ENCODE measurements around the gene TCP1.
A peak's percentile ranks its signal among the peaks of the same experiment; 100 is the strongest.

TCP1 gene

DNA sequence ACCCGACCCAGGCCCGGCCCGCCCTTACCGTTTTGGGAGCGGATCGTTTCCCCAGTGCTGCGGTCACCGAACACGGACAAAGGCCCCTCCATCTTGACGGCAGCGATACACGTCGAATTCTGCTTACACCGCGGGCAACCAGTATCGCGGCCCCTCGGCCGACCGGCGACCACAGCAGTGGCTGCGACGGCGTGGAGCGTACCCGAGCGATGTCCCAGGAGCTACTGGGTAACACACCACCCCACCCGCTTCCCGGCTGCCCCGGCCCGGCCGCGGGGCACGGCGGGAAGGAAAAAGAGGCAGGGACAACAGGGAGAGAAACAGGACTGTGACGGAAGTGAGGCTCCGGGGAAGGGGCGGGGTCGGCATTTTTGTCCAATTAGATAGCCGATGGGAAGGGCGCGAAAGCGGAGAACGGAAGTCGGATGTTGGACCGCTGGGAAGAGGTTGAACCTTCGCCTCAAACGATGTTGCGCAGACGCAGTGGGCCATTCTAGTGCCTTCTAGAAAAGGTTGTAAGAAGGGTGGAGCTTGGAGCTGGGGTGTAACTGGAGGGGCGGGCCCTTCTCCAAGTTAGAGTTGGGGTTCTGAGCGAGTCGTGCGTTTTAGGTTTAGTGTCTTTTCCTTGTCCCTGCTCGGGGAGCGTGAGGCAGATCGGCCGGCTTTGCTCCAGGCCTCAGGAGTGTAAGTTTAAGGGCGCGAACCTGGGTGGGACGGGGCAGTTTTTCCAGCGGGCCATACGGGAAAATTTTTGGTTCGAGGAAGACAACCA is at the start of gene TCP1:
TCP1 (minus strand) TSS at position 226 of the 772 bp plus-strand sequence; CDS start at position 92, 134 bp downstream.
- Histone ChIP-seq H3K9me3 (ENCODE audit: control insufficient read depth, insufficient read depth, low read length) (no peaks in the 10 kb centered on the region), H3K27ac (ENCODE audit: low read length) (no peak within 1 kb of the TSS), H3K4me3 (ENCODE audit: low read length) (peak within 1 kb of the TSS; percentile 100), H3K4me1 (ENCODE audit: control insufficient read depth, insufficient read depth, low read length) (no peaks in the 10 kb centered on the region), H3K27me3 (ENCODE audit: control insufficient read depth, insufficient read depth, low read length) (no peaks in the 10 kb centered on the region), H3K36me3 (ENCODE audit: control insufficient read depth, insufficient read depth, low read length) (peaks cover 10% of the 10 kb centered on the region)
- peak; percentile 98 for DNase-seq (ENCODE audit: low read depth, low spot score)
- WGBS (ENCODE audit: insufficient coverage, insufficient read length), result no CpG with 5 or more reads among the region's 64 CpGs

GRCh38 chr6:159838020-159838744 is 48.8 kb upstream of the TCP1 start:
- DNase-seq (ENCODE audit: low read depth, low spot score), result no peak
- no CpG with 5 or more reads among the region's 7 CpGs for WGBS (ENCODE audit: insufficient coverage, insufficient read length)

DNA sequence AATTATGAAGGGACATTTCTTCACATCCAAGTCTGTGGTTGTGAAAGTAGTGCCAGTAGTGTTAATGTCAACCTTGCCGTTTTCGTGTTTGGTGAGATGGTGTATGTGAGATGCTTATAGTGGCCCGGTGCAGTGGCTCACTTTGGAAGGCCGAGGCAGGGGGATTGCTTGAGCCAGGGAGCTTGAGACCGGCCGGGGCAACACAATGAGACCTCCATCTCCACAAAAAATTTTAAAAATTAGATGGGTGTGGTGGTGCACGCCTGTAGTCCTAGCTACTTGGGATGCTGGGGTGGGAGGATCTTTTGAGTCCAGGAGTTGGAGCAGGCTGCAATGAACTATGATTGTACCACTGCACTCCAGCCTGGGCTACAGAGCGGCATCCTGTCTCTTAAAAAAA is 48.1 kb upstream of the TCP1 start:
- no CpG with 5 or more reads among the region's 8 CpGs for WGBS (ENCODE audit: insufficient coverage, insufficient read length)
- no peak for DNase-seq (ENCODE audit: low read depth, low spot score)
- H3K27me3 ChIP-seq (ENCODE audit: control insufficient read depth, insufficient read depth, low read length), result no peaks in the 10 kb centered on the region
- no peaks in the 10 kb centered on the region for H3K9me3 ChIP-seq (ENCODE audit: control insufficient read depth, insufficient read depth, low read length)
- H3K4me3 ChIP-seq (ENCODE audit: low read length), result no peak overlapping the region
- no peaks in the 10 kb centered on the region for H3K36me3 ChIP-seq (ENCODE audit: control insufficient read depth, insufficient read depth, low read length)
- H3K27ac ChIP-seq (ENCODE audit: low read length), result no peak overlapping the region
- peaks cover 3% of the 10 kb centered on the region; the same call in 1 of the 2 replicates for H3K4me1 ChIP-seq (ENCODE audit: control insufficient read depth, insufficient read depth, low read length)

More at GRCh38 chr6:159838020-159838744, 48.8 kb upstream of the TCP1 start:
- Histone ChIP-seq H3K36me3 (ENCODE audit: control insufficient read depth, insufficient read depth, low read length) (no peaks in the 10 kb centered on the region), H3K4me3 (ENCODE audit: low read length) (no peak overlapping the region), H3K27ac (ENCODE audit: low read length) (no peak overlapping the region), H3K4me1 (ENCODE audit: control insufficient read depth, insufficient read depth, low read length) (peaks cover 3% of the 10 kb centered on the region; the same call in 1 of the 2 replicates), H3K9me3 (ENCODE audit: control insufficient read depth, insufficient read depth, low read length) (no peaks in the 10 kb centered on the region), H3K27me3 (ENCODE audit: control insufficient read depth, insufficient read depth, low read length) (no peaks in the 10 kb centered on the region)

DNA sequence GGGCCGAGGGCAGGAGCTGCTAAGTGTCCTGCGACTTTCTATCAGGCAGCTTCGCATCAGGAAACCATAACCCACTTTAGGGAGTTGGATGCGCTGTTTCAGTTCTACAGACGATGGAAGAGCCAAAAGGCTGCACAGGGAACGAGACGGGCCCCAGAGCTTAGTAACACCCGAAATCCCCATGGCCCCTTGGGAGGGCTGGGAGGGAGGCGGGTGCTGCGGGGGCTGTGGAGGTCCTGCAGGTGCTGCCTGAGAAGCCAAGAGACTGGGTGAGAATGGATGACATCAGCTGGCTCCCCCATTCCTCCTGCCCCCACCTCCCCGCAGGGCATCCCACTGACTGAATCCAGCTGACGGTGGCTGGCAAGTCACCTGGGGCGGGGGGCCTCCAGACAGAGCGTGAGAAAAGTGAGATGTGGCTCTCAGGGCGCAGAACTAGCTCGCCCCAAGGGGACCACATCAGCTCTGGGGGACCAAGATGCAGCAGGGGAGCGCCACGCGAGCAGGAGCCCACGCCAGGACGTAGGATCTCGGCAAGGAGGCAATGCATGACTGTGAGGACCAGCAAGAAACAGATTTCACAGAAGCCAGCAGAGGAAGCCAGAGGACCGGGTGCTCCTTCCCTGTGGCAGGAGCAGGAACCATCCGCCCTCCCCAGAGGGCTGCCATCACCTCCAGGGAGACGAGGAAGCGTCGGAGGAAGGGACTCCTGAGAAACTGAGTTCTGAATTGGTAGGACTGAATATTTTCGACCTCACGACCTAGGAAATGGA is 47.5 kb upstream of the TCP1 start:
- no CpG with 5 or more reads among the region's 29 CpGs for WGBS (ENCODE audit: insufficient coverage, insufficient read length)

GRCh38 chr6:159833997-159834603 is 44.7 kb upstream of the TCP1 start:
- no peak overlapping the region for H3K4me3 ChIP-seq (ENCODE audit: low read length)

More for the DNA sequence above, 47.5 kb upstream of the TCP1 start:
- H3K9me3 ChIP-seq (ENCODE audit: control insufficient read depth, insufficient read depth, low read length), result no peaks in the 10 kb centered on the region
- H3K36me3 ChIP-seq (ENCODE audit: control insufficient read depth, insufficient read depth, low read length), result no peaks in the 10 kb centered on the region
- H3K27me3 ChIP-seq (ENCODE audit: control insufficient read depth, insufficient read depth, low read length), result no peaks in the 10 kb centered on the region
- no peak overlapping the region for H3K4me3 ChIP-seq (ENCODE audit: low read length)
- no peak for DNase-seq (ENCODE audit: low read depth, low spot score)
- no peak overlapping the region for H3K27ac ChIP-seq (ENCODE audit: low read length)
- peaks cover 3% of the 10 kb centered on the region; the same call in 1 of the 2 replicates for H3K4me1 ChIP-seq (ENCODE audit: control insufficient read depth, insufficient read depth, low read length)

DNA sequence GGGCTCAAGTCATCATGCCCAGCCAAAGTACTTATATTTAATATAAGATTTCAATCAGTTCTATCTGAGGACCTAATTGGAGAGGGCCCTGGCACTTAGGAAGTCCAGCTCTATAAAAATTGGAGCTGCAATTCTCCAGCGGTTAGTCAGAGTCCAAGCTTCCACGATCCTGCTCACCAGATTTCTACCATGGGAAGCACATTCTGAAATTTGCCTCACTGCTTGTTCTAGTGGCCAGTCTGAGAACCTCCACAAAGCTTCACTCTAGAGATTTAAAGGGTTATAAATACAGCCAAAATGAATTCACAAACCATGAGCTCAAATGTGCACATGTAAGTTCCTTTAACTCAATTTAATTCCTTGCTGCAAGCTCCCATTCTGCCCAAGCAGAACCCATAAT is 44.2 kb upstream of the TCP1 start:
- peaks cover 12% of the 10 kb centered on the region for H3K4me1 ChIP-seq (ENCODE audit: control insufficient read depth, insufficient read depth, low read length)
- H3K4me3 ChIP-seq (ENCODE audit: low read length), result no peak overlapping the region
- no peaks in the 10 kb centered on the region for H3K36me3 ChIP-seq (ENCODE audit: control insufficient read depth, insufficient read depth, low read length)
- WGBS (ENCODE audit: insufficient coverage, insufficient read length), result no CpG with 5 or more reads among the region's 2 CpGs
- DNase-seq (ENCODE audit: low read depth, low spot score), result no peak
- H3K27me3 ChIP-seq (ENCODE audit: control insufficient read depth, insufficient read depth, low read length), result no peaks in the 10 kb centered on the region
- H3K9me3 ChIP-seq (ENCODE audit: control insufficient read depth, insufficient read depth, low read length), result no peaks in the 10 kb centered on the region
- no peak overlapping the region for H3K27ac ChIP-seq (ENCODE audit: low read length)

More at GRCh38 chr6:159833997-159834603, 44.7 kb upstream of the TCP1 start:
- Histone ChIP-seq H3K27me3 (ENCODE audit: control insufficient read depth, insufficient read depth, low read length) (no peaks in the 10 kb centered on the region), H3K27ac (ENCODE audit: low read length) (no peak overlapping the region), H3K4me1 (ENCODE audit: control insufficient read depth, insufficient read depth, low read length) (peaks cover 12% of the 10 kb centered on the region), H3K36me3 (ENCODE audit: control insufficient read depth, insufficient read depth, low read length) (no peaks in the 10 kb centered on the region), H3K9me3 (ENCODE audit: control insufficient read depth, insufficient read depth, low read length) (no peaks in the 10 kb centered on the region)
- DNase-seq (ENCODE audit: low read depth, low spot score), result no peak
- no CpG with 5 or more reads among the region's 5 CpGs for WGBS (ENCODE audit: insufficient coverage, insufficient read length)

DNA sequence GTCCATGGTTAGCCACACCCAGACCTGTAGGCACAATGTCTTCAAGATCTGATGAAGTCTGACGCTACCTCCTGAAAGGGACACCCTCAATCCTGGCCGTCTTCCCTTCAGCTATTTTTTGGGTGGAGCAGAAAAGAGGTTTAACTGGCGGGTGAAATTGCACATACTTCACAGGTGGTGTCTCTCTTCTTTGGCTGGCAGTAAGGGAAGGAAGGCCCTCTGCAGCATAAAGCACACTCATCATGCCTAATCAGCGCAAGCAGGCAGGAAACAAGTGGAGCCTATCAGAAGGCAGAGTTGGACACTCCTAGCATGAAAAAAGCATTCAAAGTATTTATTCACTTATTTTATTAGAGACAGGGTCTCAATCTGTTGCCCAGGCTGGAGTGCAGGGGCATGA is 43.5 kb upstream of the TCP1 start:
- peaks cover 12% of the 10 kb centered on the region for H3K4me1 ChIP-seq (ENCODE audit: control insufficient read depth, insufficient read depth, low read length)
- H3K27me3 ChIP-seq (ENCODE audit: control insufficient read depth, insufficient read depth, low read length), result no peaks in the 10 kb centered on the region
- no peaks in the 10 kb centered on the region for H3K9me3 ChIP-seq (ENCODE audit: control insufficient read depth, insufficient read depth, low read length)
- no peak for DNase-seq (ENCODE audit: low read depth, low spot score)
- no peak overlapping the region for H3K27ac ChIP-seq (ENCODE audit: low read length)
- no CpG with 5 or more reads among the region's 4 CpGs for WGBS (ENCODE audit: insufficient coverage, insufficient read length)
- H3K36me3 ChIP-seq (ENCODE audit: control insufficient read depth, insufficient read depth, low read length), result no peaks in the 10 kb centered on the region
- no peak overlapping the region for H3K4me3 ChIP-seq (ENCODE audit: low read length)

- no CpG with 5 or more reads among the region's 4 CpGs for WGBS (ENCODE audit: insufficient coverage, insufficient read length)
- no peaks in the 10 kb centered on the region for H3K9me3 ChIP-seq (ENCODE audit: control insufficient read depth, insufficient read depth, low read length)
- no peaks in the 10 kb centered on the region for H3K27me3 ChIP-seq (ENCODE audit: control insufficient read depth, insufficient read depth, low read length)
- DNase-seq (ENCODE audit: low read depth, low spot score), result no peak
- no peak overlapping the region for H3K4me3 ChIP-seq (ENCODE audit: low read length)
- peaks cover 11% of the 10 kb centered on the region for H3K4me1 ChIP-seq (ENCODE audit: control insufficient read depth, insufficient read depth, low read length)
- no peak overlapping the region for H3K27ac ChIP-seq (ENCODE audit: low read length)
- no peaks in the 10 kb centered on the region for H3K36me3 ChIP-seq (ENCODE audit: control insufficient read depth, insufficient read depth, low read length)
These were observed 41.9 kb upstream of the TCP1 start for GRCh38 chr6:159831373-159831679.

DNA sequence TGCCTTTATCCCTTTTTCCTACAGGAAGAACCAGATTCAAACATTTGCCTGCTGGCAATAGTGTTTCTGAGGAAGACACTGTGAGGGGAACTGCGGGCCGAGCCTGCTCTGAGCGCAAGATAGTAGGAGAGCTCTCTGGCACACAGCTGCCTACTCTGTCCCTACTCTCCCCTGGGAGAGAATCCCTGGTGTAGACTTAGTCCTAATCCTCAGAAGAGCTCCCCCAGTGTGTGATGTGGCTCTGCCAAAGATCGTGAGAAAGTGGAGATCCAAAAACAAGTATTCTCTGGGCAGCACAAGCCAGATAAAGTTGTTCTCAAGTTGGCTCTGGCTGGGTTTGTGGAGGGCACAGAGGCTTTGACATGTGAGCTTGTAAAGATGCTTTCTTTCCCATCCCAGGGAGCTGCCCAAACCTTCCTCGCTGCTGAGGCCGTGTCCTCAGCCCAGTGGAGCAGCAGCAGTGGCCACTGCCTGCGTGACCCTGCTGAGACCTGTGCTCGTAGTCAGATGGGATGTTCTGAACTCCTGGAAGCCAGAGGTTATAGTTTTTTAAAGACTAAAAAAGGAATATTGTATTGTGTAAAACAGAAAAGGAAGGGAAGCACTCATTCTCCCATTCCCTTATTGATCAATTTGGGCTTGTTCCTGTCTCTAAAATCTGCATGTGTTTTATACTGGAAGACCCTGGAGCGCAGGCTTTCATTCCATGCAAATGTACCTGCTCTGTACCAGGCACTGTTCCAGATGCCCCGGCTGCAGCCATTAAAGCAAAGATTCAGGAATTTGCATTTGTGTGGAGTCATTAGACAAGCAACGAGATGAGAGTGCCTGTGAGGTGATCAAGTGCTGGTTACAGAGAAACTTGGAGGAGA is 41.3 kb upstream of the TCP1 start:
- no CpG with 5 or more reads among the region's 11 CpGs for WGBS (ENCODE audit: insufficient coverage, insufficient read length)
- Histone ChIP-seq H3K27me3 (ENCODE audit: control insufficient read depth, insufficient read depth, low read length) (no peaks in the 10 kb centered on the region), H3K4me1 (ENCODE audit: control insufficient read depth, insufficient read depth, low read length) (peaks cover 10% of the 10 kb centered on the region), H3K36me3 (ENCODE audit: control insufficient read depth, insufficient read depth, low read length) (no peaks in the 10 kb centered on the region), H3K4me3 (ENCODE audit: low read length) (no peak overlapping the region), H3K27ac (ENCODE audit: low read length) (no peak overlapping the region), H3K9me3 (ENCODE audit: control insufficient read depth, insufficient read depth, low read length) (no peaks in the 10 kb centered on the region)
- DNase-seq (ENCODE audit: low read depth, low spot score), result no peak
